KBM-7 (cell line): ENCODE data around the gene RRBP1.
A peak's percentile ranks its signal among the peaks of the same experiment; 100 is the strongest.

ENCODE experiments used
- DNase-seq: peaks from one replicate; pipeline ENCODE4 v3.0.0-alpha.2; 2015
- in situ Hi-C: fragments of 300-500 bp; cut with MboI; formaldehyde crosslinking; loops from 2 replicates; pipeline ENCODE4 v1.14.3; 2020; ENCODE audit warnings: low sequenced_read_pairs, low pct_unique_long_range_greater_than_20kb, mixed read lengths

The RRBP1 gene

GRCh38 chr20:17684077-17684888 lies 2.2 kb upstream of the RRBP1 start:
- in situ Hi-C loops = no loop called here

GRCh38 chr20:17683218-17684076 lies 1.4 kb upstream of the RRBP1 start:
- DNase-seq = no peak
- in situ Hi-C loops = no loop called here

More at GRCh38 chr20:17684077-17684888, 2.2 kb upstream of the RRBP1 start:
- DNase-seq = no peak

GRCh38 chr20:17682889-17683198 lies 802 bp upstream of the RRBP1 start:
- no peak for DNase-seq
- in situ Hi-C loops = no loop called here

GRCh38 chr20:17681726-17682102 lies 328 bp downstream of the RRBP1 start:
- in situ Hi-C loops = no loop called here
- DNase-seq = no peak

- in situ Hi-C loops = no loop called here
These were observed 961 bp downstream of the RRBP1 start for GRCh38 chr20:17680836-17681725.

GRCh38 chr20:17679941-17680835 lies 1.9 kb downstream of the RRBP1 start:
- peak; percentile 76 for DNase-seq
- in situ Hi-C loops = no loop called here

More at GRCh38 chr20:17680836-17681725, 961 bp downstream of the RRBP1 start:
- peak; percentile 58 for DNase-seq

GRCh38 chr20:17678886-17679285 lies 3.2 kb downstream of the RRBP1 start:
- DNase-seq = no peak
- in situ Hi-C loops = no loop called here

- no peak for DNase-seq
- in situ Hi-C loops = no loop called here
These were observed 3.7 kb downstream of the RRBP1 start for GRCh38 chr20:17678295-17678694.

GRCh38 chr20:17676942-17677341 lies 5.1 kb downstream of the RRBP1 start:
- in situ Hi-C loops = no loop called here

GRCh38 chr20:17676378-17676759 lies 5.7 kb downstream of the RRBP1 start:
- no peak for DNase-seq
- in situ Hi-C loops = no loop called here

More at GRCh38 chr20:17676942-17677341, 5.1 kb downstream of the RRBP1 start:
- no peak for DNase-seq

GRCh38 chr20:17675519-17676377 lies 6.3 kb downstream of the RRBP1 start:
- in situ Hi-C loops = no loop called here
- no peak for DNase-seq

- in situ Hi-C loops = no loop called here
- DNase-seq = no peak
These were observed 7.1 kb downstream of the RRBP1 start for GRCh38 chr20:17674722-17675518.

- DNase-seq = no peak
- in situ Hi-C loops = no loop called here
These were observed 9.0 kb downstream of the RRBP1 start for GRCh38 chr20:17673084-17673483.

- in situ Hi-C loops = no loop called here
- DNase-seq = no peak
These were observed 10.5 kb downstream of the RRBP1 start for GRCh38 chr20:17671565-17671964.

GRCh38 chr20:17671011-17671410 lies 11.0 kb downstream of the RRBP1 start:
- DNase-seq = no peak
- in situ Hi-C loops = no loop called here

GRCh38 chr20:17669306-17669931 lies 12.6 kb downstream of the RRBP1 start:
- in situ Hi-C loops = no loop called here
- DNase-seq = no peak
